ENCODE measurements around the gene P2RX1. TPM values are rescaled to one million over a fixed set of nuclear protein-coding genes. Genes with fewer than 3 reads are reported as not detected.

P2RX1 gene
- total RNA-seq, 1 donor from 2014 or later = 6.8 TPM

GRCh38 chr17:3905017-3905520 lies 11.2 kb downstream of the P2RX1 start:
- H3K9me3 ChIP-seq = no peaks in the 10 kb centered on the region

GRCh38 chr17:3904501-3904900 lies 11.8 kb downstream of the P2RX1 start:
- DNase-seq (no peak), ATAC-seq (no peak)
- no peak for TF ChIP-seq CTCF (IDR thresholded peaks at IDR 0.05)
- H3K27me3 ChIP-seq = no peaks in the 10 kb centered on the region
- no peaks in the 10 kb centered on the region for H3K4me1 ChIP-seq
- H3K27ac ChIP-seq = no peak overlapping the region
- no peaks in the 10 kb centered on the region for H3K9me3 ChIP-seq
- H3K4me3 ChIP-seq = no peak overlapping the region
- intact Hi-C loops (cut with DNase I) = no loop called here
- H3K36me3 ChIP-seq = no peaks in the 10 kb centered on the region

More at GRCh38 chr17:3905017-3905520, 11.2 kb downstream of the P2RX1 start:
- Histone ChIP-seq H3K4me1 (no peaks in the 10 kb centered on the region), H3K27ac (no peak overlapping the region), H3K27me3 (no peaks in the 10 kb centered on the region), H3K4me3 (no peak overlapping the region), H3K36me3 (no peaks in the 10 kb centered on the region)
- intact Hi-C loops (cut with DNase I) = no loop called here
- ATAC-seq (no peak), DNase-seq (no peak)
- TF ChIP-seq CTCF (IDR thresholded peaks at IDR 0.05) = no peak

GRCh38 chr17:3903881-3904290 lies 12.4 kb downstream of the P2RX1 start:
- H3K4me3 ChIP-seq = no peak overlapping the region
- H3K27ac ChIP-seq = no peak overlapping the region
- ATAC-seq = no peak
- no peaks in the 10 kb centered on the region for H3K27me3 ChIP-seq
- no peaks in the 10 kb centered on the region for H3K4me1 ChIP-seq
- intact Hi-C loops (cut with DNase I) = no loop called here
- DNase-seq = no peak
- no peak for TF ChIP-seq CTCF (IDR thresholded peaks at IDR 0.05)
- H3K9me3 ChIP-seq = no peaks in the 10 kb centered on the region
- no peaks in the 10 kb centered on the region for H3K36me3 ChIP-seq

- Histone ChIP-seq H3K36me3 (no peaks in the 10 kb centered on the region), H3K9me3 (no peaks in the 10 kb centered on the region), H3K27ac (no peak overlapping the region), H3K27me3 (no peaks in the 10 kb centered on the region), H3K4me3 (no peak overlapping the region), H3K4me1 (no peaks in the 10 kb centered on the region)
- DNase-seq (no peak), ATAC-seq (no peak)
- no peak for TF ChIP-seq CTCF (IDR thresholded peaks at IDR 0.05)
- intact Hi-C loops (cut with DNase I) = no loop called here
Measured at GRCh38 chr17:3903051-3903825, 13.0 kb downstream of the P2RX1 start.

GRCh38 chr17:3900646-3901045 lies 15.6 kb downstream of the P2RX1 start:
- H3K36me3 ChIP-seq = no peaks in the 10 kb centered on the region

More at GRCh38 chr17:3900646-3901045, 15.6 kb downstream of the P2RX1 start:
- Histone ChIP-seq H3K27me3 (no peaks in the 10 kb centered on the region), H3K9me3 (no peaks in the 10 kb centered on the region), H3K4me1 (peaks cover 7% of the 10 kb centered on the region), H3K27ac (no peak overlapping the region), H3K4me3 (no peak overlapping the region)
- DNase-seq = no peak
- TF ChIP-seq CTCF (IDR thresholded peaks at IDR 0.05) = no peak
- intact Hi-C loops (cut with DNase I) = no loop called here
- ATAC-seq = no peak
